ENCODE measurements around the gene TSPAN11.

TSPAN11 gene

DNA sequence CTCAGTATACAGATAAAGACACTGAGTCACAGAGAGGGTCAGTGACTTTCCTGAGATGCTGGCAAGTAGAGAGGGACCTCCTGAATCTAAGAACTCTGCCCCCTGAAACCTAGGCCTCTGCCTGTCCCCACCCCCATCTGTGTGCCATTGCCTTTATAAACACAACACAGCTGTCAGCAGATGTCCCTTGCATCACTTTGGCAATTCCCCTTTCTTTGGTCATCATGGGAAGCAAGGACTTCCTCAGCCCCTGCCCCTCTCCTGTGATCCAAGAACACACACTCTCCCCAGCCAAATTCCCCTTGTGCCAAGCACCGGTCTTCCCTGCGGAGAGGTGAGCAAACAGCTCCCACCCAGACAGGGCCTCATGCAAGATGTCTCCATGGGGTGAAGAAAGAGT, 8.3 kb downstream of the TSPAN11 start:
- Histone ChIP-seq H3K27me3 (ENCODE audit: control insufficient read depth in 1 of 2, insufficient read depth in 2 of 2, low read length in 2 of 2) (peaks cover 0 to under 1% of the 10 kb centered on the region in 2 donors), H3K9ac (ENCODE audit: low read length in 2 of 2) (no peak overlapping the region), H3K4me3 (ENCODE audit: low read length in 2 of 2) (no peak overlapping the region), H3K27ac (ENCODE audit: low read length) (no peak overlapping the region), H3K36me3 (ENCODE audit: control insufficient read depth in 2 of 2, insufficient read depth in 2 of 2, low read length in 2 of 2) (no peaks in the 10 kb centered on the region), H3K9me3 (ENCODE audit: control insufficient read depth in 2 of 2, low read length in 2 of 2) (peaks cover 0 to 3% of the 10 kb centered on the region in 2 donors), H3K4me1 (ENCODE audit: control insufficient read depth, insufficient read depth, low read length) (peaks cover 2% of the 10 kb centered on the region)

DNA sequence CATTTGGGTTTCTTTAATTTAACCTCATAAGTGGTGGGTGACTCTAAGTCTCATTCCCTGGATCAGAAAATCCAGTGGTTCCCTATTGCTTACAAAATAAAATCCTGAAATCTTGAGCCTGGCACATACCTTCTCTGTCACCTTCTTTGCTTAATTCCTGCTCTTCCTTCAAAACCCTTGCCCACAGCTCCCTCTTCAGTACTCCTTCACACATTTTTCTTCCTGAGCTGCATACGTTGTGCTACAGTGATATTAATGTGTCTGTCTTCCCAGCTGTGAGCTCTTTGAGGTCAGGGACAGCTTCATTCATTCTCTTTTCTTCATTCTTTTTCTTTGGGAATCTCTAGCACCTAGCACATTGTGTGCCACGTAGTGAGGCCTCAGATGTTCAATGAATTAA, 9.5 kb downstream of the TSPAN11 start:
- Histone ChIP-seq H3K9me3 (ENCODE audit: control insufficient read depth in 2 of 2, low read length in 2 of 2) (peaks cover 0 to 3% of the 10 kb centered on the region in 2 donors), H3K27ac (ENCODE audit: low read length) (no peak overlapping the region), H3K27me3 (ENCODE audit: control insufficient read depth in 1 of 2, insufficient read depth in 2 of 2, low read length in 2 of 2) (no peaks in the 10 kb centered on the region), H3K4me3 (ENCODE audit: low read length in 2 of 2) (no peak overlapping the region), H3K9ac (ENCODE audit: low read length in 2 of 2) (no peak overlapping the region), H3K36me3 (ENCODE audit: control insufficient read depth in 2 of 2, insufficient read depth in 2 of 2, low read length in 2 of 2) (no peaks in the 10 kb centered on the region), H3K4me1 (ENCODE audit: control insufficient read depth, insufficient read depth, low read length) (no peaks in the 10 kb centered on the region)

DNA sequence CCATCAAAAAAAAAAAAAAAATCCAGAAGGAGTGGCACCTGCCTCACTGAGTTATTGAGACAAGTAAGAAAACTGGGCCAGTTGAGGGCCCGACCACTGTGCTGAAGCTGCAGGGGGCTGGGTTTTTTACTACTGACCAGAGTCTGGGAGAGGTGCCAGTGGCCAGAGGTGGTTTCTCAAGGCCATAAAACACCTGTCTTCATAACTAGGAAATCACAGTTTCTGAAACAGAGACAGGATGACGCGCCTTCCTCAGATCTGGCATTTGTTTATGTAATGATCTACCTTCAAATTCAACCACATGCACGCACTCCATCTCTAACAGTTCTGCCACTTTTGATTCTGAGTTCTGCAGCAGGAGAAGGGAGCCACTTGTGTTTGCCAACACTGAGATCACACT, 12.7 kb downstream of the TSPAN11 start:
- Histone ChIP-seq H3K9me3 (ENCODE audit: control insufficient read depth in 2 of 2, low read length in 2 of 2) (peaks cover 0 to 3% of the 10 kb centered on the region in 2 donors), H3K9ac (ENCODE audit: low read length in 2 of 2) (no peak overlapping the region), H3K27me3 (ENCODE audit: control insufficient read depth in 1 of 2, insufficient read depth in 2 of 2, low read length in 2 of 2) (no peaks in the 10 kb centered on the region), H3K4me1 (ENCODE audit: control insufficient read depth, insufficient read depth, low read length) (no peaks in the 10 kb centered on the region), H3K27ac (ENCODE audit: low read length) (no peak overlapping the region), H3K36me3 (ENCODE audit: control insufficient read depth in 2 of 2, insufficient read depth in 2 of 2, low read length in 2 of 2) (no peaks in the 10 kb centered on the region), H3K4me3 (ENCODE audit: low read length in 2 of 2) (no peak overlapping the region)

DNA sequence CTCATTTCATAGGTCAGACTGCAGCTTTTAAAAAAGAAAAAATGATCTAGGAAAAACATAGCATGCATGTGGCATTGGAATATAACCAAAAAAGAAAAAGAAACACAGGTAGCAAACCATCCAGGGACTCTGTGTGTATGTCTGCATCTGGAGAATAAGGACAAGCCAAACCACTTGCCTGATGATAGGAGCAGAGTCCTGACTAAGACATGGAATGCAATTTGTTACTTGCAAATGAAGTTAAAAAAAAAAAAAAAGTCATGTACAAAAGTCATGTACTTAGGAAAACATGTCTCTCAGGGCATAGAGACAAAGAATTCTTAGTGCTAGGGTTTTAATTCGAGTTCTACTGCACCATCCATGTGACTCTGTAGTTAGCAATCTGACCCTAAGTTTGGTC, 15.9 kb downstream of the TSPAN11 start:
- no peaks in the 10 kb centered on the region for H3K9me3 ChIP-seq (ENCODE audit: control insufficient read depth in 2 of 2, low read length in 2 of 2)
- H3K4me1 ChIP-seq (ENCODE audit: control insufficient read depth, insufficient read depth, low read length) = peaks cover 4% of the 10 kb centered on the region
- H3K27ac ChIP-seq (ENCODE audit: low read length) = no peak overlapping the region
- H3K9ac ChIP-seq (ENCODE audit: low read length in 2 of 2) = no peak overlapping the region
- no peak overlapping the region for H3K4me3 ChIP-seq (ENCODE audit: low read length in 2 of 2)
- no peaks in the 10 kb centered on the region for H3K36me3 ChIP-seq (ENCODE audit: control insufficient read depth in 2 of 2, insufficient read depth in 2 of 2, low read length in 2 of 2)
- H3K27me3 ChIP-seq (ENCODE audit: control insufficient read depth in 1 of 2, insufficient read depth in 2 of 2, low read length in 2 of 2) = no peaks in the 10 kb centered on the region

DNA sequence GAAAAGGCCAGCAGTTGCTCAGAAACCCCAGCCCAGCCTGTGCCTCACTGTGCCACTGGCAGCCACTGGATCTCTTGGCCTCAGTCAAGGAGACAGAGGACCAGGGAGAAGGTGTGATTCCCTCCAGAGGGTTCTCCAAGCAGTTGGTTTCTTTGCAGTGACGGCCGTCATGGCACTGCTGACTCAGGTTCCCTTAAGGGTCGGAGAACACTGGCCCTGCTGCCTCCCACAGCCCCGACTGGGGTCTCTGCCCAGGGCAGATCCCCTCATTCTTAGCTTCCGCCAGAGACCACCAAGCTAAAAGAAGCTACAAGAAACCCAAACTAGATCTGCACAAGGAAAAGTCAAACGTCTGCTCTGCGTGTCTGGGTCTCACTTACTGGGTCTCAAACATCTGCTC, 16.4 kb downstream of the TSPAN11 start:
- Histone ChIP-seq H3K9me3 (ENCODE audit: control insufficient read depth in 2 of 2, low read length in 2 of 2) (no peaks in the 10 kb centered on the region), H3K9ac (ENCODE audit: low read length in 2 of 2) (no peak overlapping the region), H3K4me3 (ENCODE audit: low read length in 2 of 2) (no peak overlapping the region), H3K27me3 (ENCODE audit: control insufficient read depth in 1 of 2, insufficient read depth in 2 of 2, low read length in 2 of 2) (no peaks in the 10 kb centered on the region), H3K4me1 (ENCODE audit: control insufficient read depth, insufficient read depth, low read length) (peaks cover 4% of the 10 kb centered on the region), H3K27ac (ENCODE audit: low read length) (no peak overlapping the region), H3K36me3 (ENCODE audit: control insufficient read depth in 2 of 2, insufficient read depth in 2 of 2, low read length in 2 of 2) (no peaks in the 10 kb centered on the region)

DNA sequence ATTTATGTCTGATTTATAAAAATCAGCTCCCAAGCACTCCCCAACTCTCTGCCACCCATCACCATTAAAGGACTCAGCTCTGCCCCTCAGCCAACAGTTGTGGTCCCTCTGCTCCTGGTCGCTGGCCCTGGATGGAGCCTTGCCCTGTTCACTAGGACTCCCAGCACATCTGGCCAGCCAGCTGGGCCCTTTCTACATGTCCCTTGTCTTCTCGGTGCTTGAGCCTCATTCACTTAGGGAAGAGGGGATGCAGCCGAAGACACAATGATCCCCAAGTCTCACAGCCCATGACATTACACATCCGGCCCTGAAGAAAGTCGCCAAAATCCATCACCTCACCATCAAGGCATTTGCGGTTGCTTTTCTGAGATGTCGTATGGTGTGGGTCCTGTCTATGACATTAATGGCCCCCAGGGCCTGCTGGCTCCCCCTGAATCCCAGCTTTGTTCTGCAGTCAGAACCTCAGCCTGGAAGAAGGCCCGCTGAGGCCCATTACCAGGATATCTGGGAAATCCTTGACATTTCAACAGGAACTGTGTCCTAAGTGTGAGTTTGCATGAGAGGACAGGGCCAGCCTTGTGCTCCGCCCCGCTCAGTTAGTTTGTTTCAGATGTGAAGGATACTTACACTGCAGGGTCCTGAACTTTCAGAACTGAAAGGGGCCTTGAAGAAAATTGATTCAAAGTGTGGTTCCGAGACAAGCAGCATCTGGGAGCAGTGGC, 19.1 kb downstream of the TSPAN11 start:
- Histone ChIP-seq H3K4me1 (ENCODE audit: control insufficient read depth, insufficient read depth, low read length) (peaks cover 4% of the 10 kb centered on the region), H3K36me3 (ENCODE audit: control insufficient read depth in 2 of 2, insufficient read depth in 2 of 2, low read length in 2 of 2) (no peaks in the 10 kb centered on the region), H3K9ac (ENCODE audit: low read length in 2 of 2) (no peak overlapping the region), H3K27ac (ENCODE audit: low read length) (no peak overlapping the region), H3K27me3 (ENCODE audit: control insufficient read depth in 1 of 2, insufficient read depth in 2 of 2, low read length in 2 of 2) (no peaks in the 10 kb centered on the region), H3K4me3 (ENCODE audit: low read length in 2 of 2) (no peak overlapping the region), H3K9me3 (ENCODE audit: control insufficient read depth in 2 of 2, low read length in 2 of 2) (no peaks in the 10 kb centered on the region)

DNA sequence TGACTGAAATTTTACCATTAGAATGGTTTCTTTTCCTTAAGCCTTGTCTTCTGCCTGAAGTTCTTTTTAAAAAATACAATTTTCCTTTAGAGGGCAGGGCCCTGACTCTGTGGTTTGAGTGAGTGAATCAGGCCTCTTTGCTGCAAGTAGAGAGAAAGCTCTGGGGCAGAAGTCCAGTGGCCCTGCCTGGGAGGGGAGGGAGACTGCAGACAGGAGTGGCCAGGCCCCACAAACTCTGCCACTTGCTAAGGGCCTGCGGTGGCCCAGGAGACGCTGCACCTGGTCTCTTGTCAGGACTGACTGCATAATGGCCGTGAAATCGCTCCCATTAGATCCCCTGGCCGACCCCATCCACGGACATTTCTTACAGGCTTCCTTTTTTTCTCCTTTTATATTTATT, 25.5 kb downstream of the TSPAN11 start:
- no peak overlapping the region for H3K27ac ChIP-seq (ENCODE audit: low read length)
- no peaks in the 10 kb centered on the region for H3K9me3 ChIP-seq (ENCODE audit: control insufficient read depth in 2 of 2, low read length in 2 of 2)
- H3K9ac ChIP-seq (ENCODE audit: low read length in 2 of 2) = no peak overlapping the region
- H3K27me3 ChIP-seq (ENCODE audit: control insufficient read depth in 1 of 2, insufficient read depth in 2 of 2, low read length in 2 of 2) = no peaks in the 10 kb centered on the region
- peaks cover 6% of the 10 kb centered on the region for H3K4me1 ChIP-seq (ENCODE audit: control insufficient read depth, insufficient read depth, low read length)
- H3K36me3 ChIP-seq (ENCODE audit: control insufficient read depth in 2 of 2, insufficient read depth in 2 of 2, low read length in 2 of 2) = no peaks in the 10 kb centered on the region
- no peak overlapping the region for H3K4me3 ChIP-seq (ENCODE audit: low read length in 2 of 2)

DNA sequence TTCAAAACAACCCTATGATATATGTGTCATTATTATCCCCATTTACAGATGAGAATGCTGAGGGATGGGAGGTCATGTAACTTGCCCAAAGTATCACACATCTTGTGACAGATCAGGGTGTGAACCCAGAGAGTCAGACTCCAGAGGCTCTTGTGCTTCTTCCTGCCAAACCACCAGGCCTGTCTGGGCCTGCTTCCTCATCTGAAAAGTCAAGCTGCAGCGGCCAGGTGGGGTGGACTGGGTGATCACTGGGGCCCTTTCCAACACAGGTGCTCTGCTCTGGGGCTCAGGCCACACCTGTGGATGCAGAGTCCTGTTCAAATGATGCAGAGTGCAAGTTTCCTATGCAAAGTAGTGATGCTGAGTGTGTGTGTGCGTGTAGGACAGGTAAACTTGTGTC, 26.7 kb downstream of the TSPAN11 start:
- Histone ChIP-seq H3K27ac (ENCODE audit: low read length) (no peak overlapping the region), H3K9me3 (ENCODE audit: control insufficient read depth in 2 of 2, low read length in 2 of 2) (no peaks in the 10 kb centered on the region), H3K27me3 (ENCODE audit: control insufficient read depth in 1 of 2, insufficient read depth in 2 of 2, low read length in 2 of 2) (no peaks in the 10 kb centered on the region)

DNA sequence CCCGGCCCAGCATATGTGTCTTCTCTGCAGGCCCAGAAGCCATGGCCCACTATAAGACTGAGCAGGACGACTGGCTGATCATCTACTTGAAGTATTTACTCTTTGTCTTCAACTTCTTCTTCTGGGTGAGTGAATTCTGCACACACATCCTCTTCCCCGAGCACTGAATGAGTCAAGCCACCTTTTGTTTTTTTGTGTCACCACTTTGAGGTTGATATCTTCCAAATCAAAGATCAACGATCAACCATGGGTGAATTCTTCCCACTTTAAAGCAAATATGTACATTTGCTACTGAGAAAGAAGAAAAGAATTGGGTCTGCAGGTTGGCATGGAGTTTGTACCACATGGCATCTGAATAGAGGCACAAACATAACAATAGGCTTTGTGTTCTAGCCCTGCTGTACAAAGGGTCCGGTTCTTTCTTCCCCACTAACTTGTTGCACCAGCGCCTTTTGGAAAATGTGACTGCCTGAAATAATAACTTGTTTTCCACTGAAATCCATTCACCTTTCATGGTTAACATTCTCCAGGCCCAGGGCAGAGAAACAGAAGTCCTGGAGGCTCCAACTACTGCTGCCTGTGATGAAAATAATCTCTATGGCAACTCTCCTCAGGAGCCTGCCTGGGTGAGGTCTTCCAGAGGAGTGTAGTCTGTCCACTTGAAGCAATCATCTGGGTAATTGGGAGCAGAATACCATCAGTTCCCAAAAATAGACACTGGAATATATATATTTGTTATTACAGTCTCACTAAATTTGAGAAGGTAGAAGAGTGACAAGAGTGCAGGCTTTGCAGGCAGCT, 27.6 kb downstream of the TSPAN11 start:
- no peaks in the 10 kb centered on the region for H3K36me3 ChIP-seq (ENCODE audit: control insufficient read depth in 2 of 2, insufficient read depth in 2 of 2, low read length in 2 of 2)
- no peaks in the 10 kb centered on the region for H3K9me3 ChIP-seq (ENCODE audit: control insufficient read depth in 2 of 2, low read length in 2 of 2)
- H3K27me3 ChIP-seq (ENCODE audit: control insufficient read depth in 1 of 2, insufficient read depth in 2 of 2, low read length in 2 of 2) = no peaks in the 10 kb centered on the region
- H3K9ac ChIP-seq (ENCODE audit: low read length in 2 of 2) = no peak overlapping the region
- H3K27ac ChIP-seq (ENCODE audit: low read length) = no peak overlapping the region
- no peak overlapping the region for H3K4me3 ChIP-seq (ENCODE audit: low read length in 2 of 2)
- H3K4me1 ChIP-seq (ENCODE audit: control insufficient read depth, insufficient read depth, low read length) = peaks cover 6% of the 10 kb centered on the region

More for the DNA sequence above, 26.7 kb downstream of the TSPAN11 start:
- Histone ChIP-seq H3K4me1 (ENCODE audit: control insufficient read depth, insufficient read depth, low read length) (peaks cover 6% of the 10 kb centered on the region), H3K9ac (ENCODE audit: low read length in 2 of 2) (no peak overlapping the region), H3K4me3 (ENCODE audit: low read length in 2 of 2) (no peak overlapping the region), H3K36me3 (ENCODE audit: control insufficient read depth in 2 of 2, insufficient read depth in 2 of 2, low read length in 2 of 2) (no peaks in the 10 kb centered on the region)

DNA sequence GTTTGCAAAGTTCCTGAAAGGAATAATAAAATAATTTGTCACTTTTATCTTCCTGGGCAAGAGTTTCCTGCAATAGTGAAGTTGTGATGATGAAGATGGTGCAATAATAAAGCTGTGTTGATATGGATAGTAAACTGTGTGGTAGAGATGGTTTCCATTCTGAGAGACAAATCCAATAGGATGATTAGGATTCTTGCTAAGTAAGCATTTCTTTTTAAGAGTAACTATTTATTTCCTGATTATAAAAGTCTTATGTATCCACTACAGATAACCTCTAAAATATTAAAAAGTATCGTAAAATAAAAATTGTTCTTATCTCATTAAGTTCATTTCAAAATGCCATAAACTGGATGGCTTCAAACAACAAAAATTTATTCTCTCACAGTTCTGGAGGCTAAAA, 28.7 kb downstream of the TSPAN11 start:
- no peak overlapping the region for H3K4me3 ChIP-seq (ENCODE audit: low read length in 2 of 2)
- H3K4me1 ChIP-seq (ENCODE audit: control insufficient read depth, insufficient read depth, low read length) = peaks cover 6% of the 10 kb centered on the region
- H3K27me3 ChIP-seq (ENCODE audit: control insufficient read depth in 1 of 2, insufficient read depth in 2 of 2, low read length in 2 of 2) = no peaks in the 10 kb centered on the region
- no peaks in the 10 kb centered on the region for H3K36me3 ChIP-seq (ENCODE audit: control insufficient read depth in 2 of 2, insufficient read depth in 2 of 2, low read length in 2 of 2)
- H3K27ac ChIP-seq (ENCODE audit: low read length) = no peak overlapping the region
- H3K9ac ChIP-seq (ENCODE audit: low read length in 2 of 2) = no peak overlapping the region
- no peaks in the 10 kb centered on the region for H3K9me3 ChIP-seq (ENCODE audit: control insufficient read depth in 2 of 2, low read length in 2 of 2)

All from stomach smooth muscle (tissue), 2 donors.